Hepatocyte (in vitro differentiated cells): ENCODE results near the gene SYTL5.

Source experiments
- CTCF ChIP-seq: fragments of 200-600 bp; sonication (generic); IDR thresholded peaks from 2 replicates; pipeline ENCODE4 v1.5.1; 2016; ENCODE audit warnings: antibody characterized with exemption, mild to moderate bottlenecking; ENCODE audit not compliant: poor library complexity
- EZH2 ChIP-seq: fragments of 200-600 bp; sonication (generic); IDR thresholded peaks from 2 replicates; pipeline ENCODE4 v1.6.1; 2016; ENCODE audit warnings: antibody characterized with exemption, mild to moderate bottlenecking, borderline replicate concordance

- no peak for TF ChIP-seq EZH2
- no peak for TF ChIP-seq CTCF
Measured at GRCh38 chrX:38165023-38165422, 158.7 kb downstream of the SYTL5 start.
